NT2/D1 (cell line): ENCODE measurements around the gene IPO9.

ENCODE experiments used
- DNase-seq: peaks from one replicate; pipeline ENCODE4 v3.0.0-alpha.2; 2011; ENCODE audit warnings: low read depth, low spot score
- H3K27me3 ChIP-seq: 2 replicates; pipeline ENCODE4 v1.6.0; 2011; ENCODE audit warnings: mild to moderate bottlenecking; ENCODE audit not compliant: insufficient read length, insufficient read depth
- H3K36me3 ChIP-seq: 2 replicates; pipeline ENCODE4 v1.6.1; 2011; ENCODE audit warnings: mild to moderate bottlenecking, low read length, mixed read lengths; ENCODE audit not compliant: insufficient read depth, insufficient read length
- H3K4me1 ChIP-seq: 2 replicates; pipeline ENCODE4 v1.5.1; 2011; ENCODE audit not compliant: insufficient read depth, insufficient read length
- H3K4me3 ChIP-seq: 2 replicates; pipeline ENCODE4 v1.5.1; 2011; ENCODE audit warnings: low read depth; ENCODE audit not compliant: insufficient read length
- H3K9ac ChIP-seq: 2 replicates; pipeline ENCODE4 v1.6.0; 2011; ENCODE audit warnings: low read depth; ENCODE audit not compliant: insufficient read length
- H3K9me3 ChIP-seq: 2 replicates; pipeline ENCODE4 v1.5.1; 2011; ENCODE audit warnings: mild to moderate bottlenecking, low read length; ENCODE audit not compliant: insufficient read depth
- SUZ12 ChIP-seq: IDR thresholded peaks from 2 replicates; pipeline ENCODE4 v1.6.1; 2011; ENCODE audit not compliant: insufficient read length, insufficient read depth; ENCODE audit errors: extremely low read depth
- YY1 ChIP-seq: IDR thresholded peaks from 2 replicates; pipeline ENCODE4 v1.6.1; 2011; ENCODE audit not compliant: insufficient read length, insufficient read depth
- ZNF274 ChIP-seq: IDR thresholded peaks from 2 replicates; pipeline ENCODE4 v1.6.1; 2011; ENCODE audit warnings: mild to moderate bottlenecking, low read depth, low read length

Gene IPO9

DNA sequence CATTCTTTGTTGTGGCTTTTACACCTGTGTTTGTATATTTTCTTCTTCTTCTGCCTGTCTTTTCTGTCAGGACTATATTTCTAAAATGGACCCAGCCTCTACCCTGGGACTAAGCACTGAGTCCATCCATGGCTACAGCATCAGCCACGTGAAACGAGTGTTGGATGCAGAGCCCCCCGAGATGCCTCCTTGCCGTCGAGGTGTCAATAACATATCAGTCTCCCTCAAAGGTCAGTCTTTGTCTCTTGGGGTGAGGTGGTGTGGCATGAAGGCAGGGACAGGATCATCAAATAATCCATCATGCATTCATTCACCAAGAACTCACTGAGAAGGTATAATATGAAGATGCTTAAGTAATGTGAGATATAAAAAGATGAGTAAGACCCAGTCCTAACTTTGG lies 19.1 kb upstream of the IPO9 start:
- Histone ChIP-seq H3K36me3 (peaks cover 94% of the 10 kb centered on the region), H3K4me3 (no peak overlapping the region), H3K4me1 (no peaks in the 10 kb centered on the region), H3K9me3 (no peaks in the 10 kb centered on the region), H3K9ac (no peak overlapping the region), H3K27me3 (no peaks in the 10 kb centered on the region)
- no peak for TF ChIP-seq YY1
- DNase-seq = no peak

GRCh38 chr1:201810466-201811216 lies 18.3 kb upstream of the IPO9 start:
- peaks cover 94% of the 10 kb centered on the region for H3K36me3 ChIP-seq
- H3K9me3 ChIP-seq = no peaks in the 10 kb centered on the region
- no peak overlapping the region for H3K9ac ChIP-seq
- H3K4me3 ChIP-seq = no peak overlapping the region
- no peaks in the 10 kb centered on the region for H3K4me1 ChIP-seq
- no peak for TF ChIP-seq YY1
- DNase-seq = no peak
- no peaks in the 10 kb centered on the region for H3K27me3 ChIP-seq

GRCh38 chr1:201813226-201813625 lies 15.7 kb upstream of the IPO9 start:
- DNase-seq = no peak
- H3K4me3 ChIP-seq = no peak overlapping the region
- no peaks in the 10 kb centered on the region for H3K9me3 ChIP-seq
- TF ChIP-seq SUZ12 (no peak), YY1 (no peak), ZNF274 (no peak)
- no peak overlapping the region for H3K9ac ChIP-seq
- H3K4me1 ChIP-seq = no peaks in the 10 kb centered on the region
- H3K27me3 ChIP-seq = no peaks in the 10 kb centered on the region
- H3K36me3 ChIP-seq = peaks cover 91% of the 10 kb centered on the region

DNA sequence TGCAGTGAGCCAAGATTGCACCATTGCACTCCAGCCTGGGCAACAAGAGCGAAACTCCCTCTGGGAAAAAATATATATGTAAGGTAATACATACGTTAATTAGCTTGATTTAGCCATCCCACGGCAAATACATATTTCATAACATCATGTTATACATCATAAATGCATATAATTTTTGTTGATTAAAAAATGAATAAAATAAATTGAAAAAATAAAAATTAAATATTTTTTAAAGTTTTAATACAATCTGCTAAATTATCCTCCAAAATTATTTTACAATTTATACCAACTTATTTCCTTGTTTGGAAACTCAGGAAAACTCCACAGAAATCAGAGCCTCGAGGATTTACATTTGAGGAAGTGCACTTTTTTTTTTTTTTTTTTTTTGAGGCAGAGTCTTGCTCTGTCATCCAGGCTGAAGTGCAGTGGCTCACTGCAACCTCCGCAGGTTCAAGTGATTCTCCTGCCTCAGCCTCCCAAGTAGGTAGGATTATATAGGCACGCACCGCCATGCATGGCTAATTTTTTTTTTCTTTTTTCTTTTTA lies 12.6 kb upstream of the IPO9 start:
- Histone ChIP-seq H3K9me3 (no peaks in the 10 kb centered on the region), H3K27me3 (no peaks in the 10 kb centered on the region), H3K4me1 (no peaks in the 10 kb centered on the region), H3K36me3 (peaks cover 90% of the 10 kb centered on the region), H3K4me3 (no peak overlapping the region), H3K9ac (no peak overlapping the region)
- TF ChIP-seq SUZ12 (no peak), YY1 (no peak)
- no peak for DNase-seq

GRCh38 chr1:201818971-201819750 lies 9.8 kb upstream of the IPO9 start:
- Histone ChIP-seq H3K4me3 (no peak overlapping the region), H3K9me3 (no peaks in the 10 kb centered on the region), H3K9ac (no peak overlapping the region), H3K36me3 (peaks cover 91% of the 10 kb centered on the region), H3K4me1 (no peaks in the 10 kb centered on the region), H3K27me3 (no peaks in the 10 kb centered on the region)
- DNase-seq = no peak
- TF ChIP-seq ZNF274 (no peak), SUZ12 (no peak), YY1 (no peak)

GRCh38 chr1:201820413-201820812 lies 8.5 kb upstream of the IPO9 start:
- H3K4me3 ChIP-seq = no peak overlapping the region
- H3K9me3 ChIP-seq = no peaks in the 10 kb centered on the region
- TF ChIP-seq YY1 (no peak), SUZ12 (no peak), ZNF274 (no peak)
- H3K4me1 ChIP-seq = no peaks in the 10 kb centered on the region
- no peaks in the 10 kb centered on the region for H3K27me3 ChIP-seq
- H3K9ac ChIP-seq = no peak overlapping the region
- DNase-seq = no peak
- peaks cover 86% of the 10 kb centered on the region for H3K36me3 ChIP-seq

DNA sequence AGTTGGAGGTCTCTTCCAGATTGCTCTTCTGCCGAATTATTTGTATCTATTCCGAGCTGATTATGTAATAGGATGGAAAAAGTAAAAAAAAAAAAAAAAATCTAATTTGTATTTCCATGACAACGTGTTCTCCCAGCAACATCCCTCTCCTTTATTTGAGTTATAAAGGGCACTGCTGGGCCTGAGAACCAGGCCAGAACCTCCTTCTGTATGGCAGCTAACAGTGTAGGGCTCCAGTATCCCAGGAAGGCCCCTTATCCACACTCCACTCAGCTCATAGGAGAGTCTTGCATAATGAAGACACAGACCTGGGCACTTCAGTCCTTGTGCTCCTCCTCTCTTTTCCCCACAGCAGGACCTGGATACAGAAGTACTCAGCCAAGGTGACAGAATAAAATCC lies 3.7 kb upstream of the IPO9 start:
- H3K4me3 ChIP-seq = no peak overlapping the region
- H3K9ac ChIP-seq = no peak overlapping the region
- TF ChIP-seq ZNF274 (no peak), YY1 (no peak), SUZ12 (no peak)
- H3K36me3 ChIP-seq = peaks cover 45% of the 10 kb centered on the region
- no peaks in the 10 kb centered on the region for H3K27me3 ChIP-seq
- no peaks in the 10 kb centered on the region for H3K4me1 ChIP-seq
- no peak for DNase-seq
- H3K9me3 ChIP-seq = no peaks in the 10 kb centered on the region
